ENCODE data around the gene RBP2. TPM values are rescaled to one million over a fixed set of nuclear protein-coding genes. Genes with fewer than 3 reads are reported as not detected.

RBP2 gene
- polyA plus RNA-seq, 1 donor from 2014 or later = not detected

DNA sequence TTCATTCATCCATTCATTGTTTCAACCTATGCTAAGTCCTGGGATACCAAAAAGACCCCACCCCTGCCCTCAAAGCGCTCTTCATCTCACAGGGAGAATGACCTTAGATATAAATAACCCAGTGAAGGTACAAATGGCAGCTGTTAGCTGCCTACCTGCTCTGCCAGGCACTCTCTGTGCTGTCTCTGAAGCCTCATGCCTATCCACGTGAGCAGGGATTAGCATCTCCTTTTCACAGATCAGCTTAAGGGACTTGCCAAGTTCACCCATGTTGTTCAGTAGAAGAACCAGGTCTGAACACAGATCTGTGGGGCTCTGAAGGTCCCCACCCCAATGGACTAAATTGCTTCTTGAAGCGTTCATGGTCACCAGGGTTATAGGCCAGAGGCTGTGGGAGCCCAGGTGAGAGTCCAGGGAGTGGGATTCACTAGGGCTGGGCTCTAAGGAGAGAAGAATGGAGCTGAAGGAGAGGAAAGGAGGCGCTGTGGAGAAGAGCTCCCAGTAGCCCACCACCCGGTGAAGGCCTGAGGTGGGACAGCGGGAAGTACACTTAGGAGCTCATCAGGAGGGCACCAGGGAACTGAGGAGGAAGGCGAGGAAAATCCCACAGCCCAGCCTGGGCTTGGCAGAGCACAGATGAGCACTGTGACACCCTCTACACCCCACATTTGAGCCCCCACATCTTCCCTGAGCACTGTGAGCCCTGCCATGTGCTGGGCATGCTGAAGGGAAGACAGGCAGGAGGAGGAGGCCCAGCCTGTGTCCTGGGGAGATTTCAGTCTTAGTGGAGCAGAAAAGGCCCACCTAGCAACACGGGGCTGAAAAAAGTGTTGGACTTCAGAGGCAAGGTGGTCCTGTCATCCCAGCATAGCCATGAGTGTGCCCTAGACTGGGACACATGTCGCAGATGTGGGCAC lies 42.9 kb upstream of the RBP2 start:
- no peaks in the 10 kb centered on the region for H3K9me3 ChIP-seq (ENCODE audit: low read length)
- H3K4me3 ChIP-seq (ENCODE audit: low read length) = no peak overlapping the region
- H3K9ac ChIP-seq (ENCODE audit: low read length) = no peak overlapping the region
- no peak overlapping the region for H2AFZ ChIP-seq (ENCODE audit: low read depth, low read length)
- H3K27ac ChIP-seq (ENCODE audit: low read length) = no peak overlapping the region
- no peak overlapping the region for H3K4me2 ChIP-seq (ENCODE audit: low read length)
- no peaks in the 10 kb centered on the region for H3K36me3 ChIP-seq (ENCODE audit: insufficient read depth, low read length)
- H3K27me3 ChIP-seq (ENCODE audit: insufficient read depth, low read depth, low read length) = no peaks in the 10 kb centered on the region
- no peaks in the 10 kb centered on the region for H3F3A ChIP-seq (ENCODE audit: insufficient read depth, low read length, poor library complexity, severe bottlenecking)
- TF ChIP-seq SMC3 (conservative IDR thresholded peaks at IDR 0.05; ENCODE audit: poor library complexity) = no peak
- TF ChIP-seq, protein P1, sequence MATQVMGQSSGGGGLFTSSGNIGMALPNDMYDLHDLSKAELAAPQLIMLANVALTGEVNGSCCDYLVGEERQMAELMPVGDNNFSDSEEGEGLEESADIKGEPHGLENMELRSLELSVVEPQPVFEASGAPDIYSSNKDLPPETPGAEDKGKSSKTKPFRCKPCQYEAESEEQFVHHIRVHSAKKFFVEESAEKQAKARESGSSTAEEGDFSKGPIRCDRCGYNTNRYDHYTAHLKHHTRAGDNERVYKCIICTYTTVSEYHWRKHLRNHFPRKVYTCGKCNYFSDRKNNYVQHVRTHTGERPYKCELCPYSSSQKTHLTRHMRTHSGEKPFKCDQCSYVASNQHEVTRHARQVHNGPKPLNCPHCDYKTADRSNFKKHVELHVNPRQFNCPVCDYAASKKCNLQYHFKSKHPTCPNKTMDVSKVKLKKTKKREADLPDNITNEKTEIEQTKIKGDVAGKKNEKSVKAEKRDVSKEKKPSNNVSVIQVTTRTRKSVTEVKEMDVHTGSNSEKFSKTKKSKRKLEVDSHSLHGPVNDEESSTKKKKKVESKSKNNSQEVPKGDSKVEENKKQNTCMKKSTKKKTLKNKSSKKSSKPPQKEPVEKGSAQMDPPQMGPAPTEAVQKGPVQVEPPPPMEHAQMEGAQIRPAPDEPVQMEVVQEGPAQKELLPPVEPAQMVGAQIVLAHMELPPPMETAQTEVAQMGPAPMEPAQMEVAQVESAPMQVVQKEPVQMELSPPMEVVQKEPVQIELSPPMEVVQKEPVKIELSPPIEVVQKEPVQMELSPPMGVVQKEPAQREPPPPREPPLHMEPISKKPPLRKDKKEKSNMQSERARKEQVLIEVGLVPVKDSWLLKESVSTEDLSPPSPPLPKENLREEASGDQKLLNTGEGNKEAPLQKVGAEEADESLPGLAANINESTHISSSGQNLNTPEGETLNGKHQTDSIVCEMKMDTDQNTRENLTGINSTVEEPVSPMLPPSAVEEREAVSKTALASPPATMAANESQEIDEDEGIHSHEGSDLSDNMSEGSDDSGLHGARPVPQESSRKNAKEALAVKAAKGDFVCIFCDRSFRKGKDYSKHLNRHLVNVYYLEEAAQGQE (IDR thresholded peaks at IDR 0.05; ENCODE audit: borderline replicate concordance) = no peak
- TF ChIP-seq RAD21 (conservative IDR thresholded peaks at IDR 0.05) = no peak
- no peak for TF ChIP-seq MXI1 (conservative IDR thresholded peaks at IDR 0.05; ENCODE audit: poor library complexity, severe bottlenecking)
- TF ChIP-seq, protein P2, sequence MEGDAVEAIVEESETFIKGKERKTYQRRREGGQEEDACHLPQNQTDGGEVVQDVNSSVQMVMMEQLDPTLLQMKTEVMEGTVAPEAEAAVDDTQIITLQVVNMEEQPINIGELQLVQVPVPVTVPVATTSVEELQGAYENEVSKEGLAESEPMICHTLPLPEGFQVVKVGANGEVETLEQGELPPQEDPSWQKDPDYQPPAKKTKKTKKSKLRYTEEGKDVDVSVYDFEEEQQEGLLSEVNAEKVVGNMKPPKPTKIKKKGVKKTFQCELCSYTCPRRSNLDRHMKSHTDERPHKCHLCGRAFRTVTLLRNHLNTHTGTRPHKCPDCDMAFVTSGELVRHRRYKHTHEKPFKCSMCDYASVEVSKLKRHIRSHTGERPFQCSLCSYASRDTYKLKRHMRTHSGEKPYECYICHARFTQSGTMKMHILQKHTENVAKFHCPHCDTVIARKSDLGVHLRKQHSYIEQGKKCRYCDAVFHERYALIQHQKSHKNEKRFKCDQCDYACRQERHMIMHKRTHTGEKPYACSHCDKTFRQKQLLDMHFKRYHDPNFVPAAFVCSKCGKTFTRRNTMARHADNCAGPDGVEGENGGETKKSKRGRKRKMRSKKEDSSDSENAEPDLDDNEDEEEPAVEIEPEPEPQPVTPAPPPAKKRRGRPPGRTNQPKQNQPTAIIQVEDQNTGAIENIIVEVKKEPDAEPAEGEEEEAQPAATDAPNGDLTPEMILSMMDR (IDR thresholded peaks at IDR 0.05; ENCODE audit: poor library complexity, severe bottlenecking) = no peak
- TF ChIP-seq POLR2AphosphoS5 (IDR thresholded peaks at IDR 0.05) = no peak
- no peak for TF ChIP-seq EP300 (conservative IDR thresholded peaks at IDR 0.05; ENCODE audit: poor library complexity, severe bottlenecking)
- TF ChIP-seq EZH2 (IDR thresholded peaks at IDR 0.05; ENCODE audit: borderline replicate concordance, insufficient read depth, low read length, poor library complexity, severe bottlenecking) = no peak
- TF ChIP-seq TAF1 (IDR thresholded peaks at IDR 0.05; ENCODE audit: low read depth) = no peak
- H3K79me2 ChIP-seq (replicated peaks; ENCODE audit: insufficient read depth, low read length) = no peaks in the 10 kb centered on the region
- H3K9me2 ChIP-seq (ENCODE audit: insufficient read depth, low read length) = no peaks in the 10 kb centered on the region
- H4K20me1 ChIP-seq (ENCODE audit: insufficient read depth) = no peaks in the 10 kb centered on the region

DNA sequence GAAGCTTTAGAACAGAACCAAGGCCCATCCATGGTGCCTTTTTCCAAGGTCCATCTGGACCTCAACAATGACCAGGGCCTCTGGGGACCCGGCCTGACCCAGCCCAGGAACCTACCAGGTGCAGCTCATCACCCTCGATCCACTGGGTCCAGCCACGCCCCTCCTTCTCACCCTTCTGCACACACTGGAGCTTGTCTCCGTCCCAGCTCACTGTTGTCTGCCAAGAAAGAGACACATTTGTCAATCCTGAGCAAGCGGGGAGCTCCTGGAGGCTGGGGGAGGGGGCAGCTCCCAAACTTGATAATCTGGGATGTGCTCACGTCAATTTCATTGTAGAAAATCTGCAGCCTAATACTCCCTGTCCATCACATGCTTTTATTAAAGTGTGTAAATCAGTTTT lies 42.0 kb upstream of the RBP2 start:
- H4K20me1 ChIP-seq (ENCODE audit: insufficient read depth) = no peaks in the 10 kb centered on the region
- H2AFZ ChIP-seq (ENCODE audit: low read depth, low read length) = no peak overlapping the region
- no peaks in the 10 kb centered on the region for H3F3A ChIP-seq (ENCODE audit: insufficient read depth, low read length, poor library complexity, severe bottlenecking)
- H3K4me2 ChIP-seq (ENCODE audit: low read length) = no peak overlapping the region
- no peaks in the 10 kb centered on the region for H3K79me2 ChIP-seq (replicated peaks; ENCODE audit: insufficient read depth, low read length)
- no peaks in the 10 kb centered on the region for H3K9me3 ChIP-seq (ENCODE audit: low read length)
- H3K9ac ChIP-seq (ENCODE audit: low read length) = no peak overlapping the region
- H3K9me2 ChIP-seq (ENCODE audit: insufficient read depth, low read length) = no peaks in the 10 kb centered on the region
- no peaks in the 10 kb centered on the region for H3K36me3 ChIP-seq (ENCODE audit: insufficient read depth, low read length)
- no peak overlapping the region for H3K4me3 ChIP-seq (ENCODE audit: low read length)
- no peaks in the 10 kb centered on the region for H3K27me3 ChIP-seq (ENCODE audit: insufficient read depth, low read depth, low read length)
- TF ChIP-seq TAF1 (IDR thresholded peaks at IDR 0.05; ENCODE audit: low read depth) = no peak
- no peak for TF ChIP-seq SMC3 (conservative IDR thresholded peaks at IDR 0.05; ENCODE audit: poor library complexity)
- TF ChIP-seq, protein P1 (IDR thresholded peaks at IDR 0.05; ENCODE audit: borderline replicate concordance) = no peak
- TF ChIP-seq EP300 (conservative IDR thresholded peaks at IDR 0.05; ENCODE audit: poor library complexity, severe bottlenecking) = no peak
- TF ChIP-seq, protein P2 (IDR thresholded peaks at IDR 0.05; ENCODE audit: poor library complexity, severe bottlenecking) = no peak
- no peak for TF ChIP-seq MXI1 (conservative IDR thresholded peaks at IDR 0.05; ENCODE audit: poor library complexity, severe bottlenecking)
- no peak for TF ChIP-seq RAD21 (conservative IDR thresholded peaks at IDR 0.05)
- TF ChIP-seq EZH2 (IDR thresholded peaks at IDR 0.05; ENCODE audit: borderline replicate concordance, insufficient read depth, low read length, poor library complexity, severe bottlenecking) = no peak
- TF ChIP-seq POLR2AphosphoS5 (IDR thresholded peaks at IDR 0.05) = no peak
- H3K27ac ChIP-seq (ENCODE audit: low read length) = no peak overlapping the region
